ENCODE data around the gene CHD6.

- TF ChIP-seq CTCF (IDR thresholded peaks at IDR 0.05) (no peak), POLR2A (IDR thresholded peaks at IDR 0.05; ENCODE audit: low read depth) (no peak)
These were observed 79.2 kb downstream of the CHD6 start for GRCh38 chr20:41538810-41539596.

Measured in esophagus muscularis mucosa (tissue), 3 donors.